NCI-H526 (cell line): ENCODE measurements around the gene HSF5.
A peak's percentile ranks its signal among the peaks of the same experiment; 100 is the strongest.

Source experiments
- DNase-seq, 2 experiments: peaks; one replicate each; lab custom pipeline; 2025; lab: John Stamatoyannopoulos, UW

HSF5 gene

GRCh38 chr17:58385359-58385899, 102.8 kb downstream of the HSF5 start:
- no peak for DNase-seq

GRCh38 chr17:58384897-58385296, 103.3 kb downstream of the HSF5 start:
- DNase-seq: no peak

GRCh38 chr17:58383892-58384462, 104.2 kb downstream of the HSF5 start:
- DNase-seq: no peak

GRCh38 chr17:58382872-58383242, 105.4 kb downstream of the HSF5 start:
- no peak for DNase-seq

- DNase-seq: no peak
Observed at GRCh38 chr17:58382108-58382871, 105.9 kb downstream of the HSF5 start.

GRCh38 chr17:58381124-58382035, 106.8 kb downstream of the HSF5 start:
- DNase-seq: peak in 1 of 2 experiments; percentile 25

- peak in 1 of 2 experiments; percentile 22 for DNase-seq
Observed at GRCh38 chr17:58380207-58381123, 107.7 kb downstream of the HSF5 start.

GRCh38 chr17:58379511-58379824, 108.7 kb downstream of the HSF5 start:
- no peak for DNase-seq

GRCh38 chr17:58378733-58379510, 109.3 kb downstream of the HSF5 start:
- no peak for DNase-seq

- DNase-seq: no peak
Observed at GRCh38 chr17:58377661-58378060, 110.5 kb downstream of the HSF5 start.

- peak in 1 of 2 experiments; percentile 57 for DNase-seq
Observed at GRCh38 chr17:58377093-58377601, 111.1 kb downstream of the HSF5 start.

GRCh38 chr17:58376472-58377000, 111.7 kb downstream of the HSF5 start:
- no peak for DNase-seq

- DNase-seq: no peak
Observed at GRCh38 chr17:58375811-58376210, 112.4 kb downstream of the HSF5 start.

- DNase-seq: peak in 1 of 2 experiments; percentile 24
Observed at GRCh38 chr17:58375256-58375655, 113.0 kb downstream of the HSF5 start.

- no peak for DNase-seq
Observed at GRCh38 chr17:58373923-58374322, 114.3 kb downstream of the HSF5 start.

GRCh38 chr17:58373003-58373402, 115.2 kb downstream of the HSF5 start:
- no peak for DNase-seq

GRCh38 chr17:58371300-58371950, 116.8 kb downstream of the HSF5 start:
- DNase-seq: no peak

- no peak for DNase-seq
Observed at GRCh38 chr17:58370716-58371115, 117.5 kb downstream of the HSF5 start.

GRCh38 chr17:58370309-58370708, 117.9 kb downstream of the HSF5 start:
- DNase-seq: no peak
